ENCODE data around the gene TPSD1. TPM values are rescaled to one million over a fixed set of nuclear protein-coding genes. Genes with fewer than 3 reads are reported as not detected.
"Not testable (repeated sequence)": the region's sequence is repeated elsewhere in the genome, so short reads cannot be mapped to it uniquely, and the experiment has no call there.

Gene TPSD1
- total RNA-seq: 0.51 TPM

GRCh38 chr16:1255276-1256122 lies at the start of gene TPSD1:
Gene TPSD1 (plus strand): TSS chr16:1256069. CDS start chr16:1256281, 212 bp downstream.
- not testable (repeated sequence) for DNase-seq

GRCh38 chr16:1206326-1206725 lies 49.5 kb upstream of the TPSD1 start:
- DNase-seq: no peak

- no peak for DNase-seq
These were observed 49.1 kb upstream of the TPSD1 start for GRCh38 chr16:1206786-1207185.

- no peak for DNase-seq
These were observed 47.5 kb upstream of the TPSD1 start for GRCh38 chr16:1208239-1208830.

GRCh38 chr16:1209081-1209480 lies 46.8 kb upstream of the TPSD1 start:
- no peak for DNase-seq

GRCh38 chr16:1210461-1210860 lies 45.4 kb upstream of the TPSD1 start:
- DNase-seq: no peak

- DNase-seq: no peak
These were observed 44.2 kb upstream of the TPSD1 start for GRCh38 chr16:1211451-1212268.

- no peak for DNase-seq
These were observed 43.2 kb upstream of the TPSD1 start for GRCh38 chr16:1212616-1213194.

GRCh38 chr16:1213231-1213630 lies 42.6 kb upstream of the TPSD1 start:
- no peak for DNase-seq

- DNase-seq: no peak
These were observed 42.0 kb upstream of the TPSD1 start for GRCh38 chr16:1213796-1214372.

GRCh38 chr16:1214719-1215118 lies 41.1 kb upstream of the TPSD1 start:
- DNase-seq: no peak

GRCh38 chr16:1215574-1216295 lies 40.1 kb upstream of the TPSD1 start:
- no peak for DNase-seq

GRCh38 chr16:1216296-1216619 lies 39.6 kb upstream of the TPSD1 start:
- no peak for DNase-seq

GRCh38 chr16:1216681-1217400 lies 39.0 kb upstream of the TPSD1 start:
- DNase-seq: peak; percentile 33

- no peak for DNase-seq
These were observed 38.3 kb upstream of the TPSD1 start for GRCh38 chr16:1217526-1217925.

GRCh38 chr16:1218061-1218929 lies 37.6 kb upstream of the TPSD1 start:
- DNase-seq: no peak

GRCh38 chr16:1218930-1219611 lies 36.8 kb upstream of the TPSD1 start:
- no peak for DNase-seq

- no peak for DNase-seq
These were observed 35.7 kb upstream of the TPSD1 start for GRCh38 chr16:1220098-1220728.
